ENCODE measurements around the gene CCR7. TPM values are rescaled to one million over a fixed set of nuclear protein-coding genes. Genes with fewer than 3 reads are reported as not detected.
"Not testable (repeated sequence)": the region's sequence is repeated elsewhere in the genome, so short reads cannot be mapped to it uniquely, and the experiment has no call there.

CCR7 gene
- total and polyA plus RNA-seq, 12 donors = 0.10 to 1.7 (median 0.46) TPM; not detected in 7

- H3K4me1 ChIP-seq = peaks cover 0 to 5% (median 0%) of the 10 kb centered on the region in 9 donors
- ATAC-seq (no peak), DNase-seq (no peak)
- H3K27me3 ChIP-seq = no peaks in the 10 kb centered on the region
- no peak overlapping the region for H3K27ac ChIP-seq
- intact Hi-C loops (cut with DNase I) = no loop called here
- TF ChIP-seq CTCF (IDR thresholded peaks at IDR 0.05) = no peak
- peaks cover 0 to 30% (median 11%) of the 10 kb centered on the region in 11 donors for H3K9me3 ChIP-seq
- H3K4me3 ChIP-seq = no peak overlapping the region
- H3K36me3 ChIP-seq = no peaks in the 10 kb centered on the region
Observed at GRCh38 chr17:40574292-40574691, 9.0 kb upstream of the CCR7 start.

GRCh38 chr17:40572245-40572993 lies 7.1 kb upstream of the CCR7 start:
- ATAC-seq; H3K4me3 ChIP-seq; H3K27ac ChIP-seq; H3K36me3 ChIP-seq; DNase-seq; H3K27me3 ChIP-seq; H3K4me1 ChIP-seq; intact Hi-C loops (cut with DNase I): not testable (repeated sequence)
- 62 to 74% methylated on average over 3 of the region's 3 CpGs for WGBS, 2 donors
- H3K9me3 ChIP-seq = peaks cover 0 to 36% (median 12%) of the 10 kb centered on the region in 11 donors

DNA sequence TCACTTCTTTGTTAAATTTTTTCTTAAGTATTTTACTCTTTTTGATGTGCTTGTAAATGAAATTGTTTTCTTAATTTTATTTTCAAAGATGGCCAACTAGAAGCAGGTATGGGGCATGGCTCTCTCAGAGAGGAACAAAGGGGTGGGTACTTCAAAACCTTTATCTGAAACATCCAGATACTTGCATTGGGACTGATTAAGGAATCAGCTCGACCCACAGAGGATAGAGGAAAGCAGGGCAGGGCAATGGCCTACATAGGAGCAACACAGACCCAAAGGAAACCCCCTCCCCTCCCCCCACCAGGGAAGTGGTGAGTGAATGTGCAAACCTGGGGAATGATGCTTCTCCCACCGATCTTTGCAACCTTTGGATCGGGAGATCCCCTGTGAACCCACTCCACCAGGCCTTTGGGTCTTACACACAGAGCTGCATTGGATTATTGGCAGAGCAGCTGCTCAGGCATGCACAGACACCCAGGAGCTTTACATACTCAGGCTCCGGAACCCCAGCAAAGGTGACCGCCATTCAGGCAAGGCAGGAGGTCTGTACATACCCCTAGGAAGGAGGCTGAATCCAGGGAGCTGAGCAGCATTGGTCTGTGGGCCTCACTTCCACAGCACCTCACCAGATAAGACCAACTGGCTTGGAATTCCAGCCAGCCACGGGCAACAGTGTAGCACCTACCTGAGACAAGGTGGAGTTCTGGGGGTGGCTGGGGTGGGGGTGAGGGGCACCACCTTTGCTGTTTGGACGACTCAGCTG lies 3.0 kb upstream of the CCR7 start:
- WGBS, 2 donors = 74 to 77% methylated on average over 7 of the region's 7 CpGs
- ATAC-seq (no peak), DNase-seq (no peak)
- TF ChIP-seq CTCF (IDR thresholded peaks at IDR 0.05) = no peak
- Histone ChIP-seq H3K36me3 (no peaks in the 10 kb centered on the region), H3K27ac (no peak overlapping the region), H3K4me1 (peaks cover 0 to 12% (median 0%) of the 10 kb centered on the region in 9 donors), H3K4me3 (no peak overlapping the region), H3K9me3 (peaks cover 0 to 22% (median 5%) of the 10 kb centered on the region in 11 donors), H3K27me3 (peaks cover 0 to 17% (median 0%) of the 10 kb centered on the region in 7 donors)
- intact Hi-C loops (cut with DNase I) = loop anchor here in 2 of 10 donors (10.0 kb wide), 2 partner anchors 203 to 263 kb away; partner anchors contain the start of genes GJD3 (in 2 of the 2) and RARA (in 1 of the 2)

- Histone ChIP-seq H3K27me3 (peaks cover 0 to 25% (median 0%) of the 10 kb centered on the region in 7 donors), H3K27ac (no peak overlapping the region), H3K36me3 (no peaks in the 10 kb centered on the region), H3K4me1 (peaks cover 0 to 7% (median 0%) of the 10 kb centered on the region in 9 donors), H3K9me3 (peaks cover 0 to 17% (median 5%) of the 10 kb centered on the region in 11 donors), H3K4me3 (no peak overlapping the region)
- no peak for ATAC-seq
- TF ChIP-seq CTCF (IDR thresholded peaks at IDR 0.05) = no peak
- intact Hi-C loops (cut with DNase I) = loop anchor here in 2 of 10 donors (10.0 kb wide), 2 partner anchors 203 to 263 kb away; partner anchors contain the start of genes GJD3 (in 2 of the 2) and RARA (in 1 of the 2)
- WGBS, 2 donors = 93 to 96% methylated on average over 2 of the region's 2 CpGs
- DNase-seq = no peak
Observed at GRCh38 chr17:40567377-40567776, 2.1 kb upstream of the CCR7 start.

Measured in heart right ventricle (tissue), 16 donors.